NCI-H2029 (cell line): ENCODE results near the gene GALNT17.

ENCODE experiments used
- DNase-seq: peaks from one replicate; lab custom pipeline; 2025; lab: John Stamatoyannopoulos, UW

Gene GALNT17

DNA sequence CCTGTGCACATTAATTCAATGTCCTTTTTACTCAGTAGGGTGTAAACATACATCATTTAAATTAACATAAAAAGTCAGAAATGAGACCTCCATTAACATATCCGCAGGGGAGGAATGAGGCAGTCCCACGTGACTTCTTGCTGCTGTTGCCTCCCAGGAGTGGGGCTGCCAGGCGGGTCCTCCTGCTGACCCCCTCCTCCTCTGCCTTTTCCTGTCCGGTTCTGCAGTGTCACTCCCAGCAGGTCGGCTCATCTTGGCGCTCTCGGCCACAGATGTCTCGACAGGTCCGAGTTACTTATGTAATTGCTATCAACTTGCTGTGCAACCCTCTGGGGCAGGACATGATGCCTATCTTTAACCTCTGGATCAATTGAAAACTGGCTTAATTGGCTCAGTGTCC is 329.6 kb downstream of the GALNT17 start:
- no peak for DNase-seq

DNA sequence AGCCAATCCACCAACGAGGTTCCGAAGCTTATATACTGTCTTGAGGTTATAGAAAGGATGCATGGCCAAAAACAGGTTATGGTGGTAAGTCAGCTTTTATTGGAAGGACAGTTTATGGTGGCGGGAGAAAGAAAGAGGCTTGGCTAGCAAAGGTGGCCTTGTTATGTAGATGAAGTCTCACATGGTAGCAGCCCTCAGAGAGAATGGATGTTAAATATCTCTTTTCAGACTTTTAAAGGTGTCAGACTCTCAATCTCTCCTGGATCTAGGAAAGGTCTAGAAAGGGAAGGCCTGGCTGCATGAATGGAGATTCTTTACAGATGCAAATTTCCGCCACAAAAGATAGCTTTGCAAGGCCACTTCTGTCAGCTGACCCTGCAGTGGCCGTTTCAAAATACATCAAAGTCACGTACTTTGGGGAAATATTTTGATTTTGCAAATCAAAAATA is 333.8 kb downstream of the GALNT17 start:
- DNase-seq, result no peak

DNA sequence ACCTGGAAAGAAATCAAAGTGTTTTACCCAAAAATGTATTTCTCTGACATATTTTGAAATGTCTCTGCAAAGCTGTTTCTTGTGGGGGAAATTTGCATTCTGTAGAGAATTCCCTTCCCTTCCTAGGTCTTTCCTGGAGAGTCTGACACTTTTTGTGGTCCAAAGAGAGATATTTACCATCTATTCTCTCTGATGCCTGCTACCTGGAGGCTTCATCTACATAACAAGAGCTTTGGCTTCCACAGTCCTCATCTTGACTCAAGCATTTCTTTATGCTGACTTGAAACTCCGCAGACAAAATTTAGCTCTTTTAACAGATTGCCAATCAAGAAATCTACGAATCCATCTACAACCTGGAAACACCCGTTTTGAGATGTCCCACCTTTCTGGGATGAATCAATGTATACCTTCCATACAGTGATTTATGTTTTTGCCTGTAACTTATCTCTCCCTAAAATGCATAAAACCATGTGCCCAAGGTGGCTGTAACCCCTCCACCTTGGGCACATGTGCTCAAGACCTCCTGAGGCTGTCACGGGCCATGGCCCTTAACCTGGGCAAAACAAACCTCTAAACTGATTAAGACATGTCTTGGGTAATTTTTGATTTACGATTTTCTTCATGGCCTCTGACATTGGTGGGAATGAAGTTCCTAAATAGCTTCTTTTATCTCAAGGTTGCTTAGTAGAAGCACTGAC is 334.7 kb downstream of the GALNT17 start:
- DNase-seq, result no peak

DNA sequence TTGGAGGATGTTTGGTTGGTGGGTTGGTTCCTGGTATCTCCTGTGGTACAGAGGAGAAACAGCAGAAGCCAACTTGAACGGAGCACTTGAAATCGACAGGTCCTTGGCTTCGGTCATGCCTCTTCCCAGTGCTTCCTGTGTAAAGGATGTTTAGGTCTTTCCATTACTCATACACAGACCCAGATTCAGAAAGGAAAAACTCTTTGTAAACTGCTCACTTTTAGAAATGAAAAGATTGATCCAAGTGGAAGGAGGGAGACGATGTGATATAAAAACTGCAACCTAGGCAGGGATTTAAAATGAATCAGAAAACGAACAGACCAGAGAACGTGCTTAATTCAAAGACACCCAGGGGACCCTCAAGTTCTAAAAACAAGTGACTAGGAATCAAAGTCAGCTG is 338.4 kb downstream of the GALNT17 start:
- DNase-seq, result no peak

DNA sequence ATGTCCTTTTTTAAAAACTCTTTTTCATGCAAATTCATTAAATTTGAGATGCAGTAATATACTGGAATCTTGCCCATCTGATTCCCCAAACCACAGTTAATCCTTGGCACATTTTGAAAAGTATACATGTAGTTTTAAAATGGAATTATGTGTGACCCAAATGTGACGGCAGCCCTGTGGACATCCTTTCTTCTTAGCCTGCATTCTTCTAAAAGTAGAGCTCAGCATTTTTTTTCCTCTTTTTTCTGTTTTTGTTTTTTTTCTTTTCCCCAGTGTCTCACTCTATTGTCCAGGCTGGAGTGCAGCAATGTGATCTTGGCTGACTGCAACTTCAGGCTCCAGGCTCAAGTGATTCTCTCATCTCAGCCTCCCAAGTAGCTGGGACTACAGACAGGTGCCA is 338.9 kb downstream of the GALNT17 start:
- DNase-seq, result no peak

DNA sequence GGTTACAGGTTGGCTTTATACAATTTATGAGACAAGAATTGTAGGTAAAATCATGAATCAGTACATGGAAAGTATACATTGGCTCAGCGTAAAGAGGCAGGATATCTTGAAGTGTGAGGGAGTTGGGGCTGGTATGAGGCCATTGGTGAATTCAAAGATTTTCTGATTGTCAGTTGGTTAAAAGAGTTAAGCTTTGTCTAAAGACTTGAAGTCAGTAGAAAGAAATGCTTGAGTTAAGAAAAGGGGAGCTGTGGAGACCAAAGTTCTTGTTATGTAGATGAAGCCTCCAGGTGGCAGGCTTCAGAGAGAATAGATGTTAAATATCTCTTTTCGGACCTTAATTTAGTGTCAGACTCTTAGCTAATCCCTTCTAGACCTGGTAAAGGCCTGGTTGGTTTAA is 341.0 kb downstream of the GALNT17 start:
- DNase-seq, result no peak

DNA sequence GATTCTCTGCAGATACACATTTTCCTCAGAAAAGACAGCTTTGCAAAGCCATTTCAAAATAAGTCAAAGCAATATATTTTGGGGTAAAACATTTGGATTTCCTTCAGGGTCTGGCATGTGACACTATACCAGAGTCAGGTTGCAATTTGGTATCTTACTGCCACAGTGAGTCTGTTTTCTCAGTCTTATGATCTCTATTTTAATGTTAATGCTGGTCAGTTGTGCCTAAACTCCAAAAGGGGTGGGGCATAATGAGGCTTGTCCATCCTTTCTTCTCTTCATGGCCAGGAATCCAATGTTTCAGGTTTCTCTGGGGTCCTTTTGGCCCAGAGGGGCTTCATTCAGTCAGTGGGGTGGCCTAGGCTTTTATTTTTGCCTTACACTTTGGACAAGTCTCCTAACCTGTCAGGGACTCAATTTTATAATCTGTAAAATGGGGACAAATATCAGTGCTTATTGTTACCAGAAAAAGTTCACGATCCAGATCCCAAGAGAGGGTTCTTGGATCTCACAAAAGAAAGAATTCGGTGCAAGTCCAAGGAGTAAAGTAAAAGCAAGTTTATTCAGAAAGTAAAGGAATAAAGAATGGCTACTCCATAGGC is 341.5 kb downstream of the GALNT17 start:
- DNase-seq, result no peak

DNA sequence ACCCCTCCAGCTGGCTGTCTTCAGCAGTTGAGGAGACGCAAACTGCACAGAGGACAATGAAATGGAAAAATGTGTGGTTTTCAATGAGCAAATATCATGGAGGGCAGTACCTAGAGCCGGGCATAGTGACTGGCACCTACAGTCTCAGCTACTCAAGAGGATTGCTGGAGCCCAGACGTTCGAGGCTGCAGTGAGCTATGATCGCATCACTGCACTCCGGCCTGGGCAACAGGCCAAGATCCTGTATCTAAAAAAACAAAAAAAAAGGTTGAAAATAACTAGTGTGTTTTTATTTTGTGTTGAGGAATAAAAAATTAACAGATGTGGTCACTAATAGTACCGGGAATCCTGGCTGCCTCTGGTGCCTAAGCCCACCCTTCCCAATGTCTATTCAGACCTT is 345.5 kb downstream of the GALNT17 start:
- peak; percentile 6 for DNase-seq

DNA sequence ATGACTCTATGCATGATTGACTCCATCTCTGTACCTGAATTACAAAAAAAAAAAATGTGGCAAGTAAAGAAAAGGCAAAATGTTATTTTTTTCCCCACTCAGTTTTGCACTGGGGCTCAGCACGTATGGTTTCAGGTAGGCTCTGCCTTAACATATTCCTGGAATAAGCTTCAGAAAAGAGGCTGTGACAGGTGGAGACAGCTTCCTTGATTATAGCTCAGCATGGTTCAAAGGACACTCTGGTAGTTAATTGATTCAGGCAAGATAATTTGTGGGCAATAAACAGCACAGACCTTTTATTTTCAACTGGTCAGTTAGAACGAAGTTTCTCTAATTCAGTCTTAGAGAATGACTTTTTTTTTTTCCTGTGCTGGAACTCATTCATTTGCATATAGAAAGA is 347.3 kb downstream of the GALNT17 start:
- DNase-seq, result no peak

DNA sequence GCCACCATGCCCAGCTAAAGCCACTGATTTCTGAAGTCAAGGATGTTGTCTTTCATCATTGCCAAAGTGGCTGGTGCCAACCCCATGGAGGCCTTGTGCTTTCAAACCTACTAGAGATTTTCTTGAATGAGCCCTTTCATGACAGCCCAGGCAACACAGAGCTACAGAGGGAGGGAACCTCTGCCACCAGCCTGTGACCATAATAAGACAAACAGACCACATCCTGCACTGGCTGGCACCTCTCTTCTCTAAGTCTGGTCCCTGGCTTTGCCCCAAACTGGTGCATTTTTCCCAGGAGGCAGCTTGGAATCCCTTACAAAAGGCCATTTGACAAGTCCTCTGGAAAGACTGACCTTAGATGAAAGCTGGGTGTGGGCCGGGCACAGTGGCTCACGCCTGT is 348.8 kb downstream of the GALNT17 start:
- peak; percentile 74 for DNase-seq

DNA sequence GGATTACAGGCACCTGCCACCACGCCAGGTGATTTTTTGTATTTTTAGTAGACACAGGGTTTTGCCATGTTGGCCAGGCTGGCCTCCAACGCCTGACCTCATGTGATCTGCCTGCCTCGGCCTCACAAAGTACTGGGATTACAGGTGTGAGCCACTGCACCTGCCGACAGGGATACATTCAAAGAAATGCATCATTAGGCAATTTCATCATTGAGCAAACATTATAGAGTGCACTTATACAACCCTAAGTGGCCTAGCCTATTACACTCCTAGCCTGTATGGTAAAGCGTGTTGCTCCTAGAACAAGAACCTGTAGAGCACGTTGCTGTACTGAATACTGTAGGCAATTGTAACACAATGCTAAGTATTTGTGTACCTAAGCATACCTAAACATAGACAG is 350.3 kb downstream of the GALNT17 start:
- peak; percentile 97 for DNase-seq

DNA sequence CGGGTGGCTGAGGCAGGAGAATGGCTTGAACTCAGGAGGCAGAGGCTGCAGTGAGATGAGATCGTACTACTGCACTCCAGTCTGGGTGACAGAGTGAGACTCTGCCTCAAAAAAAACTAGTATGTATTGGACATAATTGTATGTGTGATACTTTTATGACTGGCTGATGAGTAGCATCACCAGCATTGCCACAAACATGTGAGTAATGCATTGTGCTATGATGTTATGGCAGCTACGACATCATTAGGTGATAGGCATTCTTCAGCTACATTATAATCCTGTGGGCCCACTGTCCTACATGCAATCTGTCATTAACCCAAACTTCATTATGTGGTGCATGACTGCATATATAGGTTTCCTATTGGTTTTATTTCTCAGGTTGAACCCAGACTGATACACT is 352.4 kb downstream of the GALNT17 start:
- no peak for DNase-seq

DNA sequence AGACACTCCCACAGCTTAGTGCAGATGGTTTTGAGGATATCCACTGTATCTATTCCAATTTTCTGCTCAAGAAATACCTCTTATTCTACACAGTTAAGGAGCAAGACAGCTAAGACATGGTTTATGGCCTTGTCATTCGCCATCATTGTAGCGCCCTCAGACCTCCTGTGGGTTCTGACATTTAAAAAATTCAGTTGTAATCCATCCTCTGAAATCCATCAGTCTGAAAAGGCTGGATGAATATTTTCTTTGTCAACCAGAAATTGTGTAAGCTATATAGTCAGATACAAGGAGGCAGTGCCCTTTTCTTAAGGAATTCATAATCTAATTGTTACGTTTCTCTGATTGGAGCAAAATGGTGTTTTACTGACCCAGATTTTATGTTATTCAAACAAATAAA is 353.6 kb downstream of the GALNT17 start:
- DNase-seq, result no peak

DNA sequence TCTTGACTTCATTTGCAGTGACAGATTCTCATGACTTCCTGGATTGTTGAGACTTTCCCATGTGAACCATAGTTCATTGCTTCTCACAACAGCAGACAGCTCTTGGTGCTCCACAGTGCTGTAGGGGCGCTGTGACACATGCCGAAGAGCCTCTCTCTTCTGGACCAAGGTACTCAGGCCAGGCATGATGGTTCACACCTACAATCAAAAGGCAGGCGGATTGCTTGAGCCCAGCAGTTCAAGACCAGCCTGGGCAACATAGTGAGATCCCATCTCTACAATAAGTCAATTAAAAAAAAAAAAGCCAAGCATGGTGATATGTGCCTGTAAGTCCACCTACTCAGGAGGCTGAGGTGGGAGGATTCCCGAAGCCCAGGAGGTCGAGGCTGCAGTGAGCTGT is 354.5 kb downstream of the GALNT17 start:
- DNase-seq, result no peak

DNA sequence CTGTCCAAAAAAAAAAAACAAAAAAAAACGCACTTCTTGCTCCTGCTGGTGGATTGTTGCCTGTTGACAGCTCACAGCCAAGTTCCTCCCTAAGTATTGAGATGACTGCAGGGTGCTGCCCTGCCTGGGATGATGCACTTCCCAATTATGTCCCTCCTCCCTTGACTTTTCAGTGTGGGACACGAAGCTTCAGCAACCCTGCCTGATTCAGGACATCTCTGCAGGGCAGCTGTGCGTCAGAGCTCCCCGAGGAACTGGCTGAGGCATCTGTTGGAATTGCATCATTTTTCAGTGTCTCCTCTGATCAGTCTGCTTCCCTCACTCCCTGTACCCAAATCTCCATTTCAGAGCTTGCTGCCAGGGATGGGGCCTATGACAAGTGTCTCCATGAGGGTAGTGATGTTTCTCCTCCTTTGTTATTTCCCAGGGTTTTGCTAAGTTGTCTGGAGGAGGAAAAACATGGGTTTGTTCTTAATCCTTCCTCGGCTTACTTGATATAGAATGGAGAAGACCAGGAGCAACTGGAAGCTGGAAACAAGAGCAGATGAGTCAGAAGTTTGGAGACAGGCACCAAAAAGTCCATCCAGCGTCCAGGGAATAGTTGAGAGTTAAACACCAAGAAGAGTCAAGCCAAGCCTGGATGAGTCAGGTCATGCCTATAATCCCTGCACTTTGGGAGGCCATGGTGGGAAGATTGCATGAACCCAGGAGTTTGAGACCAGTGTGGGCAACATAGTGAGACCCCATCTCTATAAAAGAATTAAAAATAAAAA is 355.1 kb downstream of the GALNT17 start:
- no peak for DNase-seq

DNA sequence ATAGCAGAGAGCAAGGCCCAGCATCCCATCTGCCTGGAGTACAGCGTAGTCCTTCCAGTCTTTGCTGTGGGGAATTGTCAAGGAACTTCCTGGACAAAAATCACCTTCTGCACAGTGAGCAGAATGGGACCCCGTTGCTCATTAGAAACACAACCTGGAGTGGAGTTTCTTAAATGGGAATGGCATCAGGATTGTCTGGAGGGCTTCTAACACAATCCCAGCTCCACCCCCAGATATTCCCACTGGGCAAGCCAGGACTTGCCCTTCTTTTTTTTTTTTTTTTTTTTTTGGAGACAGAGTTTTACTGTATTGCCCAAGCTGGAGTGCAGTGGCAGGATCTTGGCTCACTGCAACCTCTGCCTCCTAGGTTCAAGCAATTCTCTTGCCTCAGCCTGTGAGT is 356.4 kb downstream of the GALNT17 start:
- DNase-seq, result no peak

DNA sequence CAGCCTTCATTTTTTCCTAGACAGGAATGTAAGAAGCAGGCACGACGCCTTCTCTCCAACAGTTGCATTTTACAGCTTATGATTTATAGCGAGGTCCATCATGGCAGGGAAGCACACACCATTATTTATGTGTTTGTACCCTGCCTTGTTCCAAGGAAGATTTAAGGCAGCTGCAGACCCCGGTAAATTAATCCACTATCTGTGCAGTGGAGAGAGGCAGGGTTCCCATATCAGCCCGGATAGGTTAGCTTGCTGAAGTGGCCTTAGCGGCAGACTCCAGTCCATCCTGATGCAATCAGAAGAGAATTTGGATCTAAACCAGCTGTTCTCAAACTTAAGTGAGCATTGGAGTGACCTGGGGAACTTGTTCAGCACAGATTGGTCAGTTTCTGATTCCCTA is 359.4 kb downstream of the GALNT17 start:
- DNase-seq, result no peak

DNA sequence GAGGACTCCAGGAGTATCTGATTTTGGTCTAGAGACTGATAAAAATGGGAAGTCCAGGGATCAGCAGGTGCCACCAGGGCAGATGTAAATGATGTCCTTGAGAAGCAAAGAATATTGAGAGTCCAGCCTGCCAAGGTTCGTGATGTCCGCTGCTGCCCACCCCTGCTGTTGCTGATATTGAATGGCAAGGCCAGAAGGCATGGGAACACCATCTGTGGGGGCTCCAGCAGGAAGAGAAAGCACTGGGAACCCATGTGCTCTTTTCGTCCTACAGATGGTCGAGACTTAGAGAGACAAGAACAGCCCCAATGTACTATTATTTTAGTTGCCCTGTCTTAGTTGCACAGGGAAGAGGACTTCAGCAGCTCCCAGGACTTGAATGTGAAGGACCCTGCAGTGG is 363.9 kb downstream of the GALNT17 start:
- no peak for DNase-seq

DNA sequence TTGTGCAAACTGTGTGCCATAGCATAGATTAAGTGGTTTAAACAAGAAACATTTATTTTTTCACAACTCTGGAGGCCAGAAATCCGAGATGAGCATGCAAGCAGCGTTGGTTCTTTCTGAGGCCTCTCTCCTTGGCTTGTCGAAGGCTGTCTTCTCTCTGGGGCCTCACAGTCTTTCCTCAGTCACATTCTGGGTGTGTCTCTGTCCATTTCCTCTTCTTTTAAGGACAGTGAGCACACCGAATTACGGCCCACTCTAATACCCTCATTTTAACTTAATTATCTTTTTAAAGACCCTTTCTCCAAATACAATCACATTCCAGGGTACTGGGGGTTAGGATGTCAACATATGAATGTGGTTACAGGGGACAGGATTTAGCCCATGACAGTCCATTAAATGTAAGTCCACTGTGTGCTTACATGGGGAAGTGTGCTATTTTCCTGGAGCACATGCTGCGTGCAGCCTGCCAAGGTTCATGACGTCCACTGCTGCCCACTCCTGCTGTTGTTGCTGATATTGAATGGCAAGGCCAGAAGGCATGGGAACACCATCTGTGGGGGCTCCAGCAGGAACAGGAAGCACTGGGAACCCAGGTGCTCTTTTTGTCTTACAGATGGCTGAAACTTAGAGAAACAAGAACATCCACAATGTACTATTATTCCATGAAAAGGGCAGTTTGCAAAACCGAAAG is 365.5 kb downstream of the GALNT17 start:
- DNase-seq, result no peak

DNA sequence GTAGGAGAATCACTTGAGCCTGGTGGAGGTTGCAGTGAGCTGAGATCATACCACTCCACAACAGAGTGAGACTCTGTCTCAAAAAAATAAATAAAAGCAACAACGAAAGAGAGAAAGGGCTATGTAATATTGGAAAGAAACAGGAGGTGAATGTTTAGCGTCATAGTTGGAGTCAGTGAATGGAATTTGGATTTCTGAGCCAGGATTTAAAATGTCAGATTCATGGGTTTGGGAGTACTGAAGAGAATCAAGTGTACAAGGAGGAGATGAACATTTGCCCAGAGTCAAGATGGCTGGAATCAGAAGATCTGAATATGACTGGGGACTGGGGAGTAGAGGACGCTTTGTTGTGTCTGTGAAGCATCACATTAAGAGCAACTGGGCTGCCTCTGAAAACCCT is 366.4 kb downstream of the GALNT17 start:
- DNase-seq, result no peak

DNA sequence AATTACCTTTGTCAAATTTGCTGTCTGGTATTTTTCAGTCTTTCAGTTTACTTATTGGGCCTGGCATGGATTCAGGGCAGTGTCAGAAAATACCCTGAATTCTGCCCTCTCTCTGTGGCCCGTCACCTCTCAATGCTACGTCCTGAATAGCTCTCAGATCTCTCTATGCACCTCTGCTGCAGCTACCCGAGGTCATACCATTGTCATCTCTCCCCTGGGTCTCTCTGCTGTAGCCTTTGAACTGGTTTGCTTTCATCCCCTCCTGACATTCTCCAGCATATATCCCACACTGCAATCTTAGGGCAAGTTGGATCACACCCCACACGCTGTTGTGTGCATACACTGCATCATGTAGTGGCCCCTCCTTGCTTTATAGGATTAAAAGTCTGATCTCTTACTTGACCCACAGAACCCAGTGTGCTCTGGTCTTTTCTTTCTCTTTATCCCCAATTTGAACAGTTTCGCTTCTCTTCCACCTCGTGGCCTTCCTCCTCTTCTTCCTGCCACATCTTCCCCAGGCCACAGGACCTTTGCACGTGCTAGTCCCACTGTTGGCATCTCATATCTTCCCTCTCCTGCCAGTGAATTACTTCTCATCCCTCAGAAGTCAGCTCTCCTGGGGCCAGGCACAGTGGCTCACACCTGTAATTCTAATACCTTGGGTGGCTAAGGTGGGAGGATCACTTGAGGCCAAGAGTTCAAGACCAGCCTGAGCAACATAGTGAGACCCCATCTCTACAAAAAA is 372.9 kb downstream of the GALNT17 start:
- no peak for DNase-seq

DNA sequence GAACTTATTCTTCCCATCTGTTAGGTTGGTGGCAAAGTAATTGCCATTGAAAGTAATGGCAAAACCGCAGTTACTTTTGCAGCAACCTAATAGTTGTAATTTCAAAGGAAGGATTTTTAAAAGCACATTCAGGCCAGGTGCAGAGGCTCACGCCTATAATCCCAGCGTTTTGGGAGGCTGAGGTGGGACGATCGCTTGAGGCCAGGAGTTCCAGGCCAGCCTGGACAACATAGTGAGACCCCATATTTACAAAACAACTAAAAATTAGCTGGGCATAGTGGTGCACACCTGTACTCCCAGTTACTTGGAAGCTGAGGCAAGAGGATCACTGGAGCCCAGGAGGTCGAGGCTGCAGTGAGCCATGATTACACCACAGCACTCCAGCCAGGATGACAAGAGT is 374.9 kb downstream of the GALNT17 start:
- no peak for DNase-seq
